Neural crest cell (in vitro differentiated cells): ENCODE data around the gene CLDN18. TPM values are rescaled to one million over a fixed set of nuclear protein-coding genes. Genes with fewer than 3 reads are reported as not detected.

ENCODE experiments used
- DNase-seq: peaks from one replicate; pipeline ENCODE4 v3.0.0; 2021; ENCODE audit warnings: low read depth, mixed read lengths, low spot score
- H3K27ac Mint-ChIP-seq: one replicate; pipeline ENCODE4 v1.8.0; 2021; ENCODE audit warnings: mild to moderate bottlenecking, mixed read lengths; ENCODE audit not compliant: unreplicated experiment
- H3K27me3 Mint-ChIP-seq: 2 replicates; pipeline ENCODE4 v1.8.0; 2021; ENCODE audit warnings: low read depth, mild to moderate bottlenecking, mixed read lengths
- H3K36me3 Mint-ChIP-seq: 2 replicates; pipeline ENCODE4 v1.8.0; 2021; ENCODE audit warnings: low read depth, mild to moderate bottlenecking, mixed read lengths
- H3K4me1 Mint-ChIP-seq: 2 replicates; pipeline ENCODE4 v1.8.0; 2021; ENCODE audit warnings: mixed read lengths
- H3K4me3 Mint-ChIP-seq: one replicate; pipeline ENCODE4 v1.8.0; 2021; ENCODE audit warnings: mild to moderate bottlenecking, mixed read lengths
- H3K9me3 Mint-ChIP-seq: 2 replicates; pipeline ENCODE4 v1.8.0; 2021; ENCODE audit warnings: mixed read lengths
- total RNA-seq: library from RNA; stranded (reverse); gene quantifications from 2 replicates; pipeline ENCODE4 v1.2.1, GENCODE V29; 2021
- TF ChIP-seq, protein P1 (sequence below): fragments of 200-600 bp; sonication (generic); conservative IDR thresholded peaks from 2 replicates; pipeline ENCODE4 v1.5.0; 2021; ENCODE audit warnings: antibody characterized with exemption, mild to moderate bottlenecking

CLDN18 gene
- total RNA-seq, 1 donor from 2014 or later = not detected

DNA sequence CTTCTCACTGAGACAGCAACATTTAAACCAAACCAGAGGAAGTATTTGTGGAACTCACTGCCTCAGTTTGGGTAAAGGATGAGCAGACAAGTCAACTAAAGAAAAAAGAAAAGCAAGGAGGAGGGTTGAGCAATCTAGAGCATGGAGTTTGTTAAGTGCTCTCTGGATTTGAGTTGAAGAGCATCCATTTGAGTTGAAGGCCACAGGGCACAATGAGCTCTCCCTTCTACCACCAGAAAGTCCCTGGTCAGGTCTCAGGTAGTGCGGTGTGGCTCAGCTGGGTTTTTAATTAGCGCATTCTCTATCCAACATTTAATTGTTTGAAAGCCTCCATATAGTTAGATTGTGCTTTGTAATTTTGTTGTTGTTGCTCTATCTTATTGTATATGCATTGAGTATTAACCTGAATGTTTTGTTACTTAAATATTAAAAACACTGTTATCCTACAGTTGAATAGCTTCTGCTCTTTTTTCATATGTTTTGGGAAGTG lies 23.3 kb downstream of the CLDN18 start:
- Mint-ChIP-seq H3K27ac (no peak overlapping the region), H3K4me3 (no peak overlapping the region), H3K36me3 (peaks cover 4% of the 10 kb centered on the region), H3K9me3 (no peaks in the 10 kb centered on the region), H3K4me1 (no peaks in the 10 kb centered on the region), H3K27me3 (no peaks in the 10 kb centered on the region)
- DNase-seq = no peak
- TF ChIP-seq, protein P1, sequence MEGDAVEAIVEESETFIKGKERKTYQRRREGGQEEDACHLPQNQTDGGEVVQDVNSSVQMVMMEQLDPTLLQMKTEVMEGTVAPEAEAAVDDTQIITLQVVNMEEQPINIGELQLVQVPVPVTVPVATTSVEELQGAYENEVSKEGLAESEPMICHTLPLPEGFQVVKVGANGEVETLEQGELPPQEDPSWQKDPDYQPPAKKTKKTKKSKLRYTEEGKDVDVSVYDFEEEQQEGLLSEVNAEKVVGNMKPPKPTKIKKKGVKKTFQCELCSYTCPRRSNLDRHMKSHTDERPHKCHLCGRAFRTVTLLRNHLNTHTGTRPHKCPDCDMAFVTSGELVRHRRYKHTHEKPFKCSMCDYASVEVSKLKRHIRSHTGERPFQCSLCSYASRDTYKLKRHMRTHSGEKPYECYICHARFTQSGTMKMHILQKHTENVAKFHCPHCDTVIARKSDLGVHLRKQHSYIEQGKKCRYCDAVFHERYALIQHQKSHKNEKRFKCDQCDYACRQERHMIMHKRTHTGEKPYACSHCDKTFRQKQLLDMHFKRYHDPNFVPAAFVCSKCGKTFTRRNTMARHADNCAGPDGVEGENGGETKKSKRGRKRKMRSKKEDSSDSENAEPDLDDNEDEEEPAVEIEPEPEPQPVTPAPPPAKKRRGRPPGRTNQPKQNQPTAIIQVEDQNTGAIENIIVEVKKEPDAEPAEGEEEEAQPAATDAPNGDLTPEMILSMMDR = no peak

DNA sequence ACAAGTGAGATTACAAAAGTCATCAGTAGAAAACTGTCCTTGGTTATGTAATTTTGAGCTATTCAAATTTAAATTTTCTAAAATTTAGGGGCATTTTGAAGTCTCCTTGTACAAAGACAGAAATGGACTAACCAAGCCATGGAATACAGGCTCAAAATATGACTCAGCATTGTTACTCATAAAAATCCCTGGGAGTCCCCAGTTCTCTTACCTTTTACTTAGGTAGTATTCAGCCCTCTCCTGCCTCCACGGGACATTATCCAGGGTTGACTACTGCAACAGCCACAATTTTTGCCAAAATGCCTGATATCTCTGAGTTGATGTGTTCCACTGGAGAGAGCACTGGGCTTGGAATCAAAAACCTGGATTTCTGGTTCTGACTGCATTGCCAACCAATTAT lies 25.0 kb downstream of the CLDN18 start:
- Mint-ChIP-seq H3K27me3 (no peaks in the 10 kb centered on the region), H3K4me3 (no peak overlapping the region), H3K9me3 (no peaks in the 10 kb centered on the region), H3K36me3 (peaks cover 4% of the 10 kb centered on the region), H3K4me1 (no peaks in the 10 kb centered on the region), H3K27ac (no peak overlapping the region)
- TF ChIP-seq, protein P1 = no peak
- DNase-seq = no peak

DNA sequence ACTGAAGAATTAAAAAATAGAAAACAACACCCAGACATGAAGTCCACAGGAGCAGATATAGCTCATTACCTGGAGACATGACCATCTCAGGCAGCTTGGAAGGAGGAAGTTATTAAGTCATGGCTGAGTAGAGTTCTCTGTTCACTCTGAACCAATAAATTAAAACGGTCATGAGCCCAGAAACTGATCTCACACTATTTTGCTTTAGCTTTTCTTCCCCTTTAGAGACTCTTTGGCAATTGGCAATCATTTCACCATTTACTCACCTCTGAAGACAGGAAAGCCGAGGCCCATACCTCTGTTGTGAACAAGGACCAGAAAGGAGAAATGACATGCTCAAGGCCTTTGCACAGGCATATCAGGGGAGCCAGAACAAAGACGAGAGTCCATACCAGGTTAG lies 26.6 kb downstream of the CLDN18 start:
- H3K4me1 Mint-ChIP-seq = no peaks in the 10 kb centered on the region
- H3K9me3 Mint-ChIP-seq = peaks cover 3% of the 10 kb centered on the region
- no peak overlapping the region for H3K27ac Mint-ChIP-seq
- no peaks in the 10 kb centered on the region for H3K27me3 Mint-ChIP-seq
- no peak for DNase-seq
- TF ChIP-seq, protein P1 = no peak
- peaks cover 5% of the 10 kb centered on the region for H3K36me3 Mint-ChIP-seq
- H3K4me3 Mint-ChIP-seq = no peak overlapping the region

DNA sequence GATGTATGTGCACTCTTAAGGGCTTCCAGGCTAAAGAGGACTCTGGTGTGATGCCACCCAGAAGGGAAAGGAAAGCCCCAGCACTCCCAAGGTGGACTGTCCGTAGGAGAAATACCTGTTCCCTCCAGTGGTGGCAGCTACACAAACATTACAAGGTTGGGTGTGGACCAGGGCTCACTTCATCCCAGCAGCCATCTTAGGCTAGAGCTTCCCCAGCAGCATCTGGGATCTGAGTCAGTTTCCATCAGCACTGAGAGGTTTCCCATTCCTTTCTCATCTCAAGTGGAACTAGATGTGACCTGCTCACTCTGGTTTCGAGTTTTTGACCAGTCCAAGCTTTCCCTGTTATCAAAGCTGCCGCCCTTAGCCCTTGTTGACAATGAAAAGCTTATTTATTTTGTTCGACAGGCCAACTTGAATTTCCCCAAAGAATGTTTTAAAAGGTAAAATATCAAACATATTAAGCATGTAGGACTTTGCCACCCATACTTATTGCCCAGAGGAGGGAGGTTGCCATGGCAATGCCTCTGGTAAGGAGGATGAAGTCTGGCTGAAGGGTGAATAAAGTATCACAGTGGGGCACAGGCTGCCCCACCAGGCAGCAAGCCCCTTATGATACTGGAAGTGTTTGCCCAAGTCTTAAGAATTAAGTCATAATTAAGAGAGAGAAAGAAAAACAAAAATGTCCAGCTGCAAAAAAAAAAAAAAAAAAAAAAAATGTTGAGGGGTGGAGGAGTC lies 28.9 kb downstream of the CLDN18 start:
- TF ChIP-seq, protein P1 = no peak
- Mint-ChIP-seq H3K27me3 (no peaks in the 10 kb centered on the region), H3K4me1 (no peaks in the 10 kb centered on the region), H3K9me3 (peaks cover 3% of the 10 kb centered on the region), H3K27ac (no peak overlapping the region), H3K36me3 (peaks cover 5% of the 10 kb centered on the region), H3K4me3 (no peak overlapping the region)
- no peak for DNase-seq

DNA sequence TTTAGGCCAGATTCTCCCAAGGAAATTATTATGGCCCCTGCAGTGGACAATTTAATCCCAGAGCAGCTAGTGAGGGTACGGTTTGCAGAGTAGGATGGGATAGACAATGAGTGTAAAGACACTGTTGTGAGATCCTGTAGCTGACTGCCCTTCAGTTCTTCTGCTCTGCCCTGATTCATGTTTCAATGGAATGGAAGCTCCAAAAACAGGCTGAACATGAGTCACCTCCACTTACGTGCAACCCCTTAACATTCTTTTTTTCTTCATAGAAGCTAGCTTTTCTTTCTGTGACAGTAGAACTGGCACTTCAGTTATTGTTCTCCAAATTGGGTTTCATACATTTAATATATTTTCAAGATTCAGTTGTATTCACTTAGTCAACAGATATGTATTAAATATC lies 32.1 kb downstream of the CLDN18 start:
- peaks cover 17% of the 10 kb centered on the region for H3K36me3 Mint-ChIP-seq
- H3K4me3 Mint-ChIP-seq = no peak overlapping the region
- no peak for DNase-seq
- peaks cover 3% of the 10 kb centered on the region for H3K9me3 Mint-ChIP-seq
- no peaks in the 10 kb centered on the region for H3K27me3 Mint-ChIP-seq
- H3K27ac Mint-ChIP-seq = no peak overlapping the region
- no peaks in the 10 kb centered on the region for H3K4me1 Mint-ChIP-seq
- TF ChIP-seq, protein P1 = no peak
